ENCODE measurements around the gene SNPH. TPM values are rescaled to one million over a fixed set of nuclear protein-coding genes. Genes with fewer than 3 reads are reported as not detected.

SNPH gene
- total RNA-seq, 6 donors from 2014 or later, result 1.0 to 17.3 (median 2.4) TPM

- no peak for ATAC-seq (ENCODE audit: low FRiP score in 2 of 2)
- Histone ChIP-seq H3K4me3 (peak overlapping the region in 3 of 4 donors; percentile 66 to 83 (median 67)), H3K27me3 (no peaks in the 10 kb centered on the region), H3K36me3 (no peaks in the 10 kb centered on the region), H3K4me1 (peaks cover 12 to 33% (median 14%) of the 10 kb centered on the region in 4 donors), H3K9me3 (no peaks in the 10 kb centered on the region), H3K27ac (peak overlapping the region; percentile 10 to 80 (median 24))
- TF ChIP-seq POLR2A (IDR thresholded peaks at IDR 0.05) (no peak), POLR2AphosphoS5 (IDR thresholded peaks at IDR 0.05) (no peak), CTCF (IDR thresholded peaks at IDR 0.05) (no peak), EP300 (IDR thresholded peaks at IDR 0.05) (no peak)
- no peak for DNase-seq
- WGBS, 2 donors, result 88 to 94% methylated on average over 4 of the region's 4 CpGs
Observed at GRCh38 chr20:1265226-1265915, 723 bp upstream of the SNPH start.

GRCh38 chr20:1265916-1266166 is 253 bp upstream of the SNPH start:
- 13 to 15% methylated on average over 9 to 10 of the region's 10 CpGs for WGBS, 2 donors
- Histone ChIP-seq H3K27ac (peak overlapping the region; percentile 10 to 80 (median 24)), H3K9me3 (no peaks in the 10 kb centered on the region), H3K27me3 (no peaks in the 10 kb centered on the region), H3K4me1 (peaks cover 12 to 33% (median 14%) of the 10 kb centered on the region in 4 donors), H3K36me3 (no peaks in the 10 kb centered on the region), H3K4me3 (peak overlapping the region; percentile 66 to 83 (median 70))
- no peak for DNase-seq
- no peak for ATAC-seq (ENCODE audit: low FRiP score in 2 of 2)
- no peak for TF ChIP-seq POLR2AphosphoS5 (IDR thresholded peaks at IDR 0.05)

GRCh38 chr20:1267161-1267560 is 1.1 kb downstream of the SNPH start:
- Histone ChIP-seq H3K9me3 (no peaks in the 10 kb centered on the region), H3K4me3 (peak overlapping the region in 3 of 4 donors; percentile 66 to 83 (median 67)), H3K27ac (peak overlapping the region in 1 of 4 donors; percentile 10), H3K36me3 (no peaks in the 10 kb centered on the region), H3K4me1 (peaks cover 12 to 33% (median 14%) of the 10 kb centered on the region in 4 donors), H3K27me3 (no peaks in the 10 kb centered on the region)
- no peak for TF ChIP-seq CTCF (IDR thresholded peaks at IDR 0.05)
- no peak for TF ChIP-seq POLR2AphosphoS5 (IDR thresholded peaks at IDR 0.05)
- TF ChIP-seq EP300 (IDR thresholded peaks at IDR 0.05), result no peak
- TF ChIP-seq POLR2A (IDR thresholded peaks at IDR 0.05), result no peak
- no peak for DNase-seq
- WGBS, 2 donors, result 76 to 80% methylated on average over 8 of the region's 8 CpGs
- ATAC-seq (ENCODE audit: low FRiP score in 2 of 2), result no peak

GRCh38 chr20:1267809-1268374 is 1.8 kb downstream of the SNPH start:
- H3K4me3 ChIP-seq, result no peak overlapping the region
- H3K27me3 ChIP-seq, result no peaks in the 10 kb centered on the region
- DNase-seq (no peak), ATAC-seq (ENCODE audit: low FRiP score in 2 of 2) (no peak)
- H3K27ac ChIP-seq, result no peak overlapping the region
- H3K4me1 ChIP-seq, result peaks cover 12 to 33% (median 14%) of the 10 kb centered on the region in 4 donors
- H3K36me3 ChIP-seq, result no peaks in the 10 kb centered on the region
- WGBS, 2 donors, result 97 to 100% methylated on average over 3 of the region's 3 CpGs
- TF ChIP-seq CTCF (IDR thresholded peaks at IDR 0.05) (no peak), POLR2A (IDR thresholded peaks at IDR 0.05) (no peak), EP300 (IDR thresholded peaks at IDR 0.05) (no peak), POLR2AphosphoS5 (IDR thresholded peaks at IDR 0.05) (no peak)
- no peaks in the 10 kb centered on the region for H3K9me3 ChIP-seq

- 96 to 97% methylated on average over 8 of the region's 8 CpGs for WGBS, 2 donors
- Histone ChIP-seq H3K4me1 (peaks cover 12 to 30% (median 14%) of the 10 kb centered on the region in 4 donors), H3K36me3 (no peaks in the 10 kb centered on the region), H3K27me3 (no peaks in the 10 kb centered on the region), H3K4me3 (no peak overlapping the region), H3K9me3 (no peaks in the 10 kb centered on the region), H3K27ac (no peak overlapping the region)
- no peak for TF ChIP-seq CTCF (IDR thresholded peaks at IDR 0.05)
- no peak for TF ChIP-seq EP300 (IDR thresholded peaks at IDR 0.05)
- TF ChIP-seq POLR2A (IDR thresholded peaks at IDR 0.05), result no peak
- no peak for TF ChIP-seq POLR2AphosphoS5 (IDR thresholded peaks at IDR 0.05)
- ATAC-seq (ENCODE audit: low FRiP score in 2 of 2) (no peak), DNase-seq (no peak)
Observed at GRCh38 chr20:1269235-1269634, 3.1 kb downstream of the SNPH start.

All from upper lobe of left lung (tissue), 6 donors.